NCI-H1417 treated with DMSO at 0.1 percent for 48 hours (cell line): Measurements from ENCODE around the gene SLC13A2.

ENCODE experiments used
- DNase-seq: peaks from one replicate; lab custom pipeline; 2025; lab: John Stamatoyannopoulos, UW

SLC13A2 gene

DNA sequence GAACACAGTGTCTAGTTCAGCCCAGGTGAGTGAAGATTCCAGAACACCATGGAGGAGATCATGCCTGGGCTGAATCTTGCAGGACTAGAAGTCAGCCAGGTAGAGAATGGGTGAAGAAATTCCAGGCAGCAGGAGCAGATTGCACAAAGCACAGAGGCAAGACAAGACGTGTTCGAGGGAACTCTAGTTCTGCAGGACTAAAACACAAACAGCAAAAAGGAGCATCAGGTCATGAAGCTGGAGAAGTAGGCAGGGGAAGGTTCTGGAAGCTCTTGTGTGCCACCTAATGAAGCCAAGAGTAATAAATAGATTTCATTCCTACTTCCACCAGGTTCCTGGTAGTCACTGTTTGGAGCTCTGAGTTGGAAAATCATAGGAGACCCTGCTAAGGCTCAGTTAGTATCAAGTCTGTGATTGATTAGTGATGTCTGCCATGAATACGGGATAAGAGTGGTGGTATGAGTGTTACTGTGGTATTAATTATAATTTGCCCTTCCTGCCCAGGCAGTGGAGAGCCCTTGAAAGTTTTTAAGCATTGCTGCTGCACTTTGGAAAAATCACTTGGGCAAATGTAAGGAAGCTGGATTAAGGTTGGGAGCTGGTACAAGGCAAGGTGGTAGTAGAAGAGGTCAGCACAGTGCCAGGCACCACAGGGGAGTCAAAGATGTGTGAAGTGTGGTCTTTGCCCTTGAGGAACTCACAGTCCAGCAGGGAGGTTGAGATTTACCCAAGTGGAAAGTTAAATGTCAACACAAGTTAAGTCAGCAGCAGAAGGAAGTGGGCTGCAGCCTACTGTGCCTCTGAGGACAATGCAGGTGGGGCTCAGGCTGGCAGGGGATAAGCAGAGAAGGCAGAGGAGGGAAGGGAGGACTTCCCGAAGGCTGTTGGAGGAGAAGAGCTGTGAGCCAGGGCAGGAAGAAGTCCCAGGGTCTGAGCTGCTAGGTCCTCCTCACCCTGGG lies 19.2 kb downstream of the SLC13A2 start:
- DNase-seq: no peak

DNA sequence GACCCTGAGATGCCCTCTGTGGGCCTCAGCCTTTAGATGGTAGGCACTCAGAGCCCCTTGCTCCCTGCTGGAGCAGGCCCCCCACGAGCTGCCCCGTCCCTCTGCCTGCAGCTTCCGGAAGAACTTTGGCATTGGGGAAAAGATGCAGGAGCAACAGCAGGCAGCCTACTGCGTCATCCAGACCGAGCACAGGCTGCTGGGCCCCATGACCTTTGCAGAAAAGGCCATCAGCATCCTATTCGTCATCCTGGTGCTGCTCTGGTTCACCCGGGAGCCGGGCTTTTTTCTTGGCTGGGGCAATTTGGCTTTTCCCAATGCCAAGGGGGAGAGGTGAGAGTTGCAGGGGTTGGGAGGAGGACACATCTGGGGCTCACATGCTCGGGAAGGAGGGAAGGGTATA lies 20.0 kb downstream of the SLC13A2 start:
- DNase-seq: no peak

DNA sequence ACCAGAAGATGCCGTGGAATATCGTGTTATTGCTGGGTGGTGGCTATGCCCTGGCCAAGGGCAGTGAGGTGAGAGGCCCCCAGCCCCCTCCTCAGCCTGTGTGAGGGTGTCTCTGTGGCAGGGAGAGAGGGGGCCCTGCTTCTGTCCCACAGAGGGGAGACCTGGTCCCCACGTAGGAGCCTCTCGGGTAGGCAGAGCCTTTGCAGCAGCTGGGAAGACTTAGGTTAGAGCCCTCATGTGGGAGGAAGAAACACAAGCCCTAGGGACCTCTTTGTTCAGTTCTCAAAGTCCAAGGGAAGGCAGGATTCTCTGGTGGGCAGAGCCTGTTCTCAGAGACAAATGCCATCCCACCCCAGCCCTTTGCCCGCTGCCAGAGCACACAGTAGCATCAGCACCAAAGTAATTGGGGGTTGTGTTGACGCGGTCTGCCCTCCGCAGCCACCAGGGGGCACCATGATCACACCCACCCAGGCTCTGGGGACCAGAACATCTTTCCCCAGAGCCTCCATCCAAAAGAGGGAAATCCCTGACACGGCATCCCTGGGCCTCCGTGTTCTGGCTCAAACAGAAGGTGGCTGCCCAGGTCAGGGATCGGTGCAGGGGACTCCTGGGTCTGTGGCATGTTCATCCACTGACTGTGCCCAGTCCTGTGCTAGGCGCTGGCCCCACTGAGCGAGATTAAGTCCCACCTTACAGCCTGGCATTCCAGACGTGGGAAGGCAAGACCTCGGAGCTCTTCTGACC lies 21.2 kb downstream of the SLC13A2 start:
- DNase-seq: no peak

DNA sequence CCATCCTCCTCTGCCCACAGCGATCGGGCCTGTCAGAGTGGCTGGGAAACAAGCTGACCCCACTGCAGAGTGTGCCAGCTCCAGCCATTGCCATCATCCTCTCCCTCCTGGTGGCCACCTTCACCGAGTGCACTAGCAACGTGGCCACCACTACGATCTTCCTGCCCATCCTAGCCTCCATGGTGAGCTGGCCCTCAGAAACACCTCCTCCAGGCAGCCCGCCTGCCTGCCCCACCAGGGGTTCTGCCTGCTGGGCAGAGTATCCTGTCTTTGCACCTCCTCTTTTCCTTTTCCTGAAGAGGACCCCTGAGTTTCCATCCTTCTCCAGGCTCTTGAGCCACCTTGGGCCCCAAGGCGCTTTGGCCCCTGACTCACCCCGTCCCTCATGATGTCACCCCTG lies 22.2 kb downstream of the SLC13A2 start:
- no peak for DNase-seq

DNA sequence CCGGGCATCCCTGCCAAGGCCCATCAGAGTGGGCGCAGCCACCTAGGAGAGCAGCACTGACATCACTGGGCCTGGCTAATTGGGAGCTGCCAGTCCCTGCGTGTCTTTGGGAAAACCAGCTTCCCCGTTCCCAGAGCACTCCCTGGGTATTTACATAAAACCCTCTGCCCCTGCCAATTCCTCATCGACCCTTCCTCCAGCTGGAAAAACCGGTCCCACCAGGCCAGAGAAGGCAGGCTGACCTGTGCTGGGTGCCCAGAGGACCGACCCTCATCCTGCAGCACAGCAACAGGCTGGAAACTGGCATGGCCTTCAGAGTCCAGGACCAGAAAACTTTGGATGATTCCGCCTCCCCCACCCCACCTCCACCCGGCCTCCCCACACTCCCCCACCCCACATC lies 24.5 kb downstream of the SLC13A2 start:
- no peak for DNase-seq

DNA sequence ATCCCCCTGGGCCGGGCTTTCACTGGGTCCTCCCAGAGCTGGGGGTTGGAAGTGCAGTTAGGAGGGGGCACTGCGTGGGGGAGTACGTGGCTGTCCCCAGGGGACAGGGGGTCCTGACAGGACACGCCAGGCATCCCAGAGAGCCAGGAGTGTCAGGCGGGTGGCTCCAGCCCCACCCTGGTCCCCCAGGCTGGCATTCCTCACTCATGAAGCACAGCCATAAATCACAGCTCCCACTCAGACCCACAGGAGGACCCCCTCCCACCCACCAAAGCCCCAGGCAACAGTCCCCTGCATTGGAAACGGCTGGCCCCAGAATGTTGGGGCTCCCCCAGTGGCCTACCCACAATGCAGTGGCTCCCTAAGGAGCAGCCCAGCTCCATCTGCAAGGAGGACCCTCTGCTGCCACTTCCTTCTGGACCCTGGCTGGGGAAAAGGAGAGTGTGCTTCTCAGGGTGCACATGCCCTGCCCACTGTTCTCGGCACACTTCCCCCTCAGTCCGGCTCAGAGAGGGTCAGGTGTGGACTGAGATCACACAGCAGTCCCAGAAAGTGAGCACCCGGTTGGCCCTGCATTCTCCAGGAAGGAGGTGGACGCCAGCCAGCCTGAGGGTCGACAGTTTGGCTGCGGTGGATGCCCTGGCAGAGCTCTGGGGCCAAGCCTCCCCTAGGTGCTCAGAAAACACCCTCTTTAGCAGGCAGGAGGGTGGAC lies 25.4 kb downstream of the SLC13A2 start:
- DNase-seq: no peak

DNA sequence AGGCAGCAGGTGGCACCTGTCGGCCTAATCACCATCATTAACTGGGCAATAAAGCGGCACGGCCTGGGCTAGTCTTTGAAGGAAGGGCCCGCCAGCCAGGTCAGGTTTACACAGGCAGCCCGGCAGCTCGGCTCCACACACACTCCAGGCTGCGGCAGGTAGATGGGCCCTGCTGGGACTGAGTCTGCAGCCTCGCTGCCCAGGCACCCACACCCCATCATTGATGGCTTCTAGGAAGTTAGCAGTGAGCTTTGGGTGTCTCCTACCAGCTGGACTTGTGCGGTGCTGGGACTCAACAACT lies 25.9 kb downstream of the SLC13A2 start:
- DNase-seq: peak; percentile 52

DNA sequence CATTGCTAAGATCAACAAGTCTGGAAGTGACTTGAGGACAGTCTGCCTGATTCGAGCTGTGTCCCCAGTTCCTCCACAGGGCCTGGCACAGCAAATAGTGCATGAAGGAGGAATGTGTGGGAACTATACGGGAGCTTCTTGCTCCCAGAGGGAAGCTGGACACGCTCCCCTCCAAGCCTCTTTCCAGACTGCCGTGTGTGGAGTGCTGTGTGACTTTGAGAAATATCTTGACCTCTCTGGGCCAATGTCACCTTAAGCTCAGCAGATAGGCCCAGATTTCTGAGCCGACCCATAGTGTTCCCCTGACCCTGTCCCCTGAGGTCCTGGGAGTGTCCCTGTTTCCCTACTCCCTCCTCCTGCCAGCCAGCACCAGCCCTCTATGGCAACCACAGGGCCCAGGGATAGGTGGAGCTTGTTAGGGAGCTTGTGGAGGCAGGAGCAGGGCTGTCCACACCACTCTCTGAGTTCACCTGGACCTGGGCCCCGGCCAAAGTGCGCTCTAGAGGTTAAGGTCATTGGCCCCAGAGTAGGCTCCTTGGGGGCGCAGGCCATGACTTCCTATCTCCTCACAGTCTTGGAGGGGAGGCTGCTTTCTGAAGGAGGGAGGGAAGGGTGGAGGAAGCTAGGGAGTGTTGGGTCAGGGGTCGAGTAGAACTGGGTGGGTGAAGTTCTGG lies 26.4 kb downstream of the SLC13A2 start:
- DNase-seq: no peak

DNA sequence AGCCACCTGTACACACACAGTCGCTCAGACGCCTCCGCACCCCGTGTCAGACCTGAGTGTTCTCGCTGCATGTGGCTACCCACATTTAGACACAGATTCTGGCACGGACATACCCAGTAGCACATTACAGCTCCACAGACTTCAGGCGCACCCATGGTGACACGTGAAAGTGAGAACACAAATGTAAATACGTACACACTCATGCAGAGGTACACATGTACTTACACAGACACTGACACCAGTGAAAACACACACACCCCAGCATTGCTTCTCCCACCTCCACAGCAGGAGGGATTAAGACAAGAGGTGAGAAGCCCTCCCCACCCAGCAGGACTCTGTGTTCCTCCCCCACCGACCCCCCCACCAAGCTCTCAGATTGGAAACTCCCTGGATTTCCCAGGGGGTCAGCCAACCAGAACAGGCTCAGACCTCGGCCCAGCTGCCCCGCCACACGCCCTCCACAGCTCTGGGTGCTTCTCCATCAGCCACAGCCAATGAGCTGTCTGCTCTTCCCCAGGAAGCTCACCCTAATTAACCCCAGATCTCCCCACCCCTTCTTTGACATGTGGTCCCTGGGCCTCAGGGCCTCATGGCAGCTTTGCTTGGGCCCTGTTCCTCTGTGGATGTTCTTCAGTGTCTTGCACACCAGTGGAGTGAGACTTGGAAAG lies 27.4 kb downstream of the SLC13A2 start:
- no peak for DNase-seq

DNA sequence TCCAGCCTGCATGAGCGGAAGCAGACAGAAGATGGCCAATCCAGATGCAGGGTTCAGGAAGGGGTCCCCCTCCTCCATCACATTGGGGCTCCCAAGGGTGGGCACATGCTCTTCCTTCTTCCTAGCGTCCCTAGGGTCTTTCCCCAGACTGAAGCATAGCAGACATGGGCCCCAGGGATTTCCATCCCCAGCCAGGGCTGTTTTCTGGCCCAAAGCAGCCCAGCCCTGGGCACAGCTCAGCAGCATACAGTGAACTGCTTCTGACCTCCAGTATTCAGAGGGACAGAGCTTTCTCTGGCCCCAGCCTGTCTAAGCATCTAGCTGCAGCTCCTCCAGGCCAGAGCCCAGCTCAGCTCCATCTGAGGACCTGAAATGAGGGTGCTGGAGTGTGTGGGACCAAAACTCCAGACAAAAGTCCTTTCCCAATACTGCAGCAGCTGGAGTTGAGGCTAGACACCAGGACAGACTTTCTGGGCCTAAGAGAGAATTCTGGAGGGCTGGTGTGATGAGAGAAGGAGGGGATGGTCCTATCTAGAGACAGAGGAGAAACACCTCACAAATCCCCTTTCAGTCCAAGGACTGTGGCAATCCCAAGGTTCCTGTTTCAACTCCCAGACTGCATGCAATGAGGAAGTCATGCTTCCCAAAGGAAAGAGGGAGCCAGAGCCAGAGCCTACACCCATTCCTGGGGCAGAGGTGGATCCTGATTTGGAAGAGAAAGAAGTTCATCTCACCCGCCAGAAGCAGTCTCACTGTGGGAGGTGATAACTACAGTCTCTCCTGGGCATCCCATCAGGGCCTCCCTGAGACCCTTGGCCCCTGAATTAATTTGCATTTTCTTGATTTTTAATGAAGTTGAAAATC lies 28.2 kb downstream of the SLC13A2 start:
- no peak for DNase-seq

DNA sequence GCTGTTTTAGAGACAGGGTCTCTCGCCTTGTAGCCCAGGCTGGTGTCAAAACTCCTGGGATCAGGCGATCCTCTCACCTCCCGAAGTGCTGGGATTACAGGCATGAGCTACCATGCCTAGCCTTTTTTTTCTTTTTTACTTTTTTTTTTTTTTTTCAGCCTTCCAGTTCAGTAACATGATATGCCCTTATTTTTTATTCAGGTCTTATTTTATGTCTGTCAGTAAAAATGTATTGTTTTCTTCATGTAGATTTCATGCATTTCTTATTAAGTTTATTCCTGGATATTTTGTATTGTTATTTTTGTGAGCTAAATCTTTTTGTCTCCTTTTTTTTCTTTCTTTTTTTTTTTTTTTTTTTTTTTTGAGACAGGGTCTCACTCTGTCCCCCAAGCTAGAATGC lies 30.0 kb downstream of the SLC13A2 start:
- DNase-seq: no peak

DNA sequence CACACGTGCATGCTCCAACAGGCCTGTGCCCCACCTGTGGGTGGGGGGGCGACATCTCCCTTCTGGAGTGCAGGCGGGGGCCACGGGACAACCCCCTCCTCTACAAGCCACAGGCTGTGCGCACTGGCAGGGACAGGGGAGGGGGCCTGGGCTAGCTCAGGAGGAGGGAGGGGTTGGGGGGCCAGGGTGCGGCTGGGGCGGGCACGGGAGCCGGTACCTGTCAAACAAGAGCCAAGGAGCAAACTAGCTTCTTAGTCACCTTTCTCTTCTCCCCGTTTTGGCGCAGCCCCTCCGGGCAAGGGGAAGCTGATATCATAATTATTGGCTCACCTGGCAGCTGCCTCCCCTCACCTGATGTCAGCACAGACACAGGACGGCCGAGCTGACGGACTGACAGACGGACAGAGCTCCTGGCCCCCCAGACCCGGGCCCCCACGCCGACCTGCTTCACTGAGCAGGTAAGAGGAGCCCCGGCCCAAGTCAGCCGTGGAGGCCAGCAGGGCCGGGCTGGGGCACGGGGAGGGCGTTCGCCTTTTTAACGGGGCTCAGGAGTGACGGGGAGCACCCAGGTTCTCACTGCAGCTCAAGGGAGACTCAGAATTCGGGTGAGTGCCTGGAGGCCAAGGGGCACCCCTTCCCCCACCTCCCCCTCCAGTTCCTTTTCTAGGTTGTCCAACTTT lies 32.7 kb downstream of the SLC13A2 start, which contains the start of gene FOXN1:
Gene FOXN1 (plus strand): TSS at position 363 of the 680 bp plus-strand sequence. CDS start 17,622 bp downstream, outside the sequence.
- no peak for DNase-seq

DNA sequence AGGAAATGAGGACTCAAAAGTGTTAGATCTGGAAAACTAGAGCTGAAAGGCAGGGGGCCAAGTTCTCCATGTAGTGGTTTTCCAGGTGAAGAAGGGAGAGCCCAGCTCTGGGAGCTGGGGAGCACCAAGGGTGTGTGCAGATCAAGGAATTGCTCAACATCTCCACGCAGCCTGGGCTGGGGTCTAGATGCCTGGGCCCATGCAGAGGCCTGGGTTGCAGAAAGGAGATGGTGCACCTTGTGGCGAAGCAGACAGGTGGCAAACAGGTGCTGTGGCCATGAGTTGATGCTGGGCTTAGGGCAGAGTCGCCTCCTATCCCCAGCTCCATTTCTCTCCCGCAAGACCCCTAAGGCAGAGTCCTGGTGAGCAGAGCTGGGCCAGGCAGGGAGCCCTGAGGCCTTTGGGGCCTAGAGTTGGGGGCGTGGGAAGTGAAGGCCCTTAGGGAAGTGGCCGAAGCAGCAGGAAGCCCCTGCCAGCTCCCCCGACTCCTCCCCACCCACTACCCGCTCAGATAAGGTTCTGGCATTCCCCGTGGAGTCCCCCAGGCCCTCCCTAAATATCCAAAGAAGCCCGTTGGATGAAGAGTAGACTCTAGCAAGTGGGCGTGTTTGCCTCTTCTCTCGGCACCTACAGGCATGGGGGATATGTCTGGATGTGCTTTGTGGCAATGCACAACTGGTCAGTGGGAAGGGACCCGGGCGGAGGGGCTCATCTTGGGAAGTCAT lies 33.5 kb downstream of the SLC13A2 start:
- no peak for DNase-seq

DNA sequence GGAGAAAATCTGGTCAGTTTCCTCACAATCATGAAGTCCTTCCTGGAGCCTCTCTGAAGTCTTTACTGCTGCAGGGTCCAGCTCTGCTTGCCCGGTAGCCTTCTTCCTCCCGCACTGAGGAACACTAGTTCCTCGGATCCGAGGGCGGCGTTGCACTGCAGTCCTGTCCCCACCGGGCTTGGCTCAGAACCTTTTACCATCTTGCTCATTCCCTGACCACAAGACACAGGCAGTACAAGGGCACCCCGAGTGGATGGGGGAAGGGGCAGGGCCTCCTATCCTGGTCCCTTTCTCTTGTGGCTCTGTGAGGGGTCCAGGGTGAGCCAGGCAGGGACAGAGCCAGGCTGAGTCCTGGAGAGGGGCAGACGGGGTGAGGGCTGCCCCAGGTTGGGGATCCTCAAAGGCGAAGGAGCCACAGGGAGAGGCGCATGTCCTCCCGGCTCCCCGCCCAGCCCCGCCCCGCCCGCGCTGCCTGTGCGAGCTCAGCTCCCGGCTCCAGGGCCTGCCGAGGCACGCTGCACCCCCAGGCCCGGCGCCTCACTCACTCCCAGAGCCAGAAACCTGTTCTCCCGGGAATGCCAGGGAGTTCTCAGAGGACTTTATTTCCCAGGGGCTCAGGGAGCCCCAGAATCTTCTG lies 34.2 kb downstream of the SLC13A2 start:
- DNase-seq: no peak

DNA sequence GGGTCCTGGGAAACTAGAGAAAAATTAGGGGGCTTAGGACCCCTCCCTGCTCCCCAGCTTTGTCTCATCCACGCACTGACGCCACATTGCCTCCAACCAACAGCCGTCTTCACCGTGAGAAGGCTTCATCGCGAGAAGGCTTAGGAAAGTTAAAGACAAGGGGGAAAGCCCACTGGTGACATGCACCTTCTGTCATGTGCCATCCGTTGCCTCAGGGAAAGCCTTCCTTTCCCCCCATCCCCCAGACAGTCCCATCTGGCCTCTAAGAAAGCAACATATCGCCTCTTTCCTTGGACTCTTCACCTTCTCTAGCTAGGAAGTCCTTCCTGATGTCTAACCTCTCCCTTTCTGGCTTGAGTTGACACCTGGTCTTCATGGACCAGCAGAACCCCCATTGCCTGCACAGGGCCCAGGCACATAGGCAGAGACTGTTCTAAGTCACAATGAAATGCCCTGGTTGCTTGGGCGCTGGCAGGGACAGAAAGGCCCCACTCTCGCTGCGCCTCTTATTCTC lies 34.8 kb downstream of the SLC13A2 start:
- DNase-seq: no peak

DNA sequence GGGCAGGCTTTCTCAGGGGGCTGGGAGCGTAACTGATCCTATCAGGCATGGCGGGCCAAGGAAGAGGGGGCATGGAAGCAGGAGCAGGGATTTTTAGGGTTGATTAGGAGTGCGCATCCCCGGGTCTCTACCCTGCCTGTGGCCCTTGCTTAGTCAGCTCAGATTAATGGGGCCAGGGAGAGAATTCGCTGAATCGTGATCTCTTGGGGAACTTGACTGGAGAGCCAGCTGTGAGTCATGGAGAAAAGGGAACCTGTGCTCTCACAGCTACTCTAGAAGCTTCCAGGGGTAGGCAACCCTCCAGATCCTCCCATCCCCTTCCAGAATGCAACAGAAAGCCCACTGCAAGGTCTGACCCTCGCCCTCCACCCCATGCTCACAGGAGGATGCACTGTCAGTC lies 36.3 kb downstream of the SLC13A2 start:
- no peak for DNase-seq

DNA sequence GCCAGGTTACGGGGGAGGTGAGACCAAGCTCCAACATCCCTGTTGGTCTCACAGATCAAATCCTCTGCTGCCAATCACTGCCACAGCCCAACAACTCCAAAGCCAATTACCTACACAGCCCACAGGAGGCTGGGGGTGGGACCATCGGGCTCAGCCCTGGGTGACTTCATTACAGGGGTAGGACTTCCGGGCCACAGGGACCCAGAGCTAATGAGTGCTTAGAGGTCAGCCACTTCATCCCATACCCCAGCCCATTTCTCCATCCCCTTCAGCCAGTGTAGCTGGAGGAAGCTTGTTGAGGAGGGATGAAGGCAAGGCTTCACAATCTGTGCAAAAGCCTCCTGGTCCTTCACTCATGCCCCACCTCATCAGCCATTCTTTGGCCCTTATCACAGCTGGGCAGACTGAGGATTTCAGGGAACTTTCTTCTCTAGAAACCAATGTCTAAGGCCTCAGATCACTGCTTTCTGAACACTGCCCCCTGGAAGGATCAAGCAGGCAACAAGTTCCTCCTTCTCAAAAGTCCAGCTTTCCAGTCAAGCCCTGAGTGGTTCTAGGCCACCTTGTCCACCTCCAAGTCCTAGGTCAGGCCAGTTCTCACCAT lies 38.5 kb downstream of the SLC13A2 start:
- DNase-seq: no peak

DNA sequence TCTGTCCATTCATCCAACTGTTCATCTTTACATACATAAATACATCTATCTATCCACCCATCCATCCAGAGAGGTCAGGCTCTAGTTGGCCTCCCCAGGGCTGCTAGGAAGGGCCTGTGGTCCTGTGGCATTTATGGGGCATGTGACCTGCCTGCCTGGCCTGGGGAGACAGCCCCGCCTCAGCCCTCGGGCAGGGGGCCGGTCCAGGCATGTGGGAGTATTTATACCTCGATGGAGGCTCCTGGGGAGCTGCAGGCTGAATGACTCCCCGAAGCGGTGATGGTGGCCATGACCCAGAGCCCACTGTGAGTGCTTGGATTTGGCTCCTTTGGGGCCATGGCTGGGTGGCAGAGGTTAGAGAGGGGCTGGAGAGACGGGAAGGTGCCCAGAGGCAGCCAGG lies 40.0 kb downstream of the SLC13A2 start:
- DNase-seq: no peak
